Activated T-helper 1 cell treated with anti-CD3 and anti-CD28 coated beads, Interleukin-12 subunit alpha, Interleukin-12 subunit beta, Interleukin-2, Interleukin-4 antibody, amounts not matched to agents 30 ng/mL and 10 ng/mL and 1 ng/mL, durations not matched to agents 14 hours and 24 hours and 36 hours (primary cell): Measurements from ENCODE around the gene HDAC1. TPM values are rescaled to one million over a fixed set of nuclear protein-coding genes. Genes with fewer than 3 reads are reported as not detected.
A peak's percentile ranks its signal among the peaks of the same experiment; 100 is the strongest.

Experiments used
- DNase-seq: peaks from one replicate; pipeline ENCODE4 v3.0.0; 2021; ENCODE audit warnings: low spot score
- H3K27ac Mint-ChIP-seq: one replicate; pipeline ENCODE4 v1.8.0; 2021; ENCODE audit warnings: mild to moderate bottlenecking, mixed read lengths
- H3K27me3 Mint-ChIP-seq: one replicate; pipeline ENCODE4 v1.8.0; 2022; ENCODE audit warnings: mild to moderate bottlenecking, moderate library complexity, mixed read lengths; ENCODE audit not compliant: insufficient read depth
- H3K36me3 Mint-ChIP-seq: one replicate; pipeline ENCODE4 v1.8.0; 2021; ENCODE audit warnings: low read depth, mixed read lengths
- H3K4me1 Mint-ChIP-seq: one replicate; pipeline ENCODE4 v1.8.0; 2021; ENCODE audit warnings: low read depth, mixed read lengths
- H3K4me3 Mint-ChIP-seq: one replicate; pipeline ENCODE4 v1.8.0; 2021; ENCODE audit warnings: mild to moderate bottlenecking, moderate library complexity, mixed read lengths
- H3K9me3 Mint-ChIP-seq: one replicate; pipeline ENCODE4 v1.8.0; 2021; ENCODE audit warnings: mixed read lengths
- intact Hi-C: fragments of 100-400 bp; cut with micrococcal nuclease; formaldehyde crosslinking; loops from one replicate; pipeline ENCODE4 v1.15.1; 2024
- total RNA-seq: library from RNA; stranded (reverse); gene quantifications from 2 replicates; pipeline ENCODE4 v1.2.3, GENCODE V29; 2022

Gene HDAC1
- 177 and 179 TPM in 2 replicates for total RNA-seq

DNA sequence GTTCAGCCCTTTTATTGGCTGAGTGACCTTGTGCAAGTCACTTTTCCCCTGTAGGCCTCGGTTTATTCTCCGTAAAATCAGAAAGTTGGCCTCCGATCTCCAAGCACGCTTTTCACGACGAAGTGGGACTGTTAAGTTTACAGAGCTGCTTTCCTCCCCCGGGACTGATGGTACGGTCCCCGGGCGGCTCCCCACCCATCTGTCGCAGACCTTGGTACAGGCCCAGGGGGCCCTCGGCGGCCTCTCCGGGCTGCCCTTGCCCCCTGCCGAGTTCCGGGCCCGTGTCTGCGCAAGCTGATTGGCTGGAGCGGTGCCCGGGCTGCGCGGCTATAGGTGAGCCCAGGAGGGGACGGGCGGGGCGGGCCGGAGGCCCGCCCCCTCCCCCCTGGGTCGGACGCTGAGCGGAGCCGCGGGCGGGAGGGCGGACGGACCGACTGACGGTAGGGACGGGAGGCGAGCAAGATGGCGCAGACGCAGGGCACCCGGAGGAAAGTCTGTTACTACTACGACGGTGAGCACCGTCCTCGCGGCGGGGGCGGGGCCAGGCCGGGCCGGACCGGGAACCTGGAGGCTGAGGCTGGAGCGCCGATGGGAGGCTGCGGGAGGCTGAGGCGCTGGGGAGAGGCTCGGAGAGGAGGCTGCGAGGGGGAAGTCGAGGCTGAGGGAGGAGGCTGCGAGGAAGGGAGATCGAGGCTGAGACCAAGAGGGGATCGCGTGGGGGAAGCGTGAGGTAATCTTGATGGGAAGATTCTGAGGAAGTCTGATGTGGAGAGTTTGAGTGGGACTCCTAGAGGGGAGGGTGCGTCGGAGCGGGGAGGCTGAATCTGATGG, at the start of gene HDAC1:
HDAC1 (plus strand) TSS at position 376 of the 831 bp plus-strand sequence; CDS start at position 463, 87 bp downstream.
- DNase-seq = peak; percentile 96
- H3K36me3 Mint-ChIP-seq = peaks cover 22% of the 10 kb centered on the region
- H3K27ac Mint-ChIP-seq = peak within 1 kb of the TSS; percentile 94
- H3K27me3 Mint-ChIP-seq = no peaks in the 10 kb centered on the region
- intact Hi-C loops = loop anchor here (1.0 to 2.0 kb wide), 13 partner anchors 19 to 359 kb away; partner anchors contain the start of genes BSDC1, CCDC28B, EIF3I and IQCC
- H3K9me3 Mint-ChIP-seq = no peaks in the 10 kb centered on the region
- H3K4me1 Mint-ChIP-seq = peaks cover 37% of the 10 kb centered on the region
- peak within 1 kb of the TSS; percentile 93 for H3K4me3 Mint-ChIP-seq

DNA sequence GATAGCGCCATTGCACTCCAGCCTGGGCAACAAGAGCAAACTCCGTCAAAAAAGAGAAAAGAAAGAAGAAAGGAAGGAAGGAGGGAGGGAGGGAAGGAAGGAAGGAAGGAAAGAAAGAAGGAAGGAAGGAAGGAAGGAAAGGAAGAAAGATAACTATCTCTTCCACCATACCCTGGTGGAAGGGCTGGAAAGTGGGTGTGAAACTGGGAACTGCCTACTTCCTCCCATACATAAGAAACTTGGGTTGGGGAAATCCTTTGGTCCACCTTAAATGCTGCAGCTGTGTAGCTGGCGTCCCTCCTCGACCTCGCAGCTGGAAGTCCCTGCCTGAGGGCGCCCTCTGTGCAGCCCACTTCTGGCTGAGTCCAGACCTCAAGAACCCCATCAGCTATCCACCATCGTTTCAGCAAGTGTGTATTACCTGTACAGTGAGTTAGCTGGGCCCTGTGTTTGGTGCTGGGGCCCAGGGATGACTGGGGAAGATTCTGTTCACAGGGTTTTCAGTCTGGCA, 49.5 kb upstream of the HDAC1 start:
- Mint-ChIP-seq H3K4me1 (peaks cover 25% of the 10 kb centered on the region), H3K4me3 (no peak overlapping the region), H3K27ac (no peak overlapping the region), H3K36me3 (no peaks in the 10 kb centered on the region), H3K27me3 (no peaks in the 10 kb centered on the region), H3K9me3 (no peaks in the 10 kb centered on the region)
- intact Hi-C loops = no loop called here
- no peak for DNase-seq

- Mint-ChIP-seq H3K36me3 (peaks cover 5% of the 10 kb centered on the region), H3K27me3 (no peaks in the 10 kb centered on the region), H3K9me3 (no peaks in the 10 kb centered on the region), H3K27ac (peak within 1 kb of the TSS; percentile 95), H3K4me1 (peaks cover 40% of the 10 kb centered on the region), H3K4me3 (peak within 1 kb of the TSS; percentile 35)
- intact Hi-C loops = no loop called here
- no peak for DNase-seq
Measured at GRCh38 chr1:32246888-32247273, 45.0 kb upstream of the HDAC1 start, which contains the start of gene FAM167B. Gene FAM167B (plus strand): TSS chr1:32247222. CDS start chr1:32247422, 200 bp downstream.

DNA sequence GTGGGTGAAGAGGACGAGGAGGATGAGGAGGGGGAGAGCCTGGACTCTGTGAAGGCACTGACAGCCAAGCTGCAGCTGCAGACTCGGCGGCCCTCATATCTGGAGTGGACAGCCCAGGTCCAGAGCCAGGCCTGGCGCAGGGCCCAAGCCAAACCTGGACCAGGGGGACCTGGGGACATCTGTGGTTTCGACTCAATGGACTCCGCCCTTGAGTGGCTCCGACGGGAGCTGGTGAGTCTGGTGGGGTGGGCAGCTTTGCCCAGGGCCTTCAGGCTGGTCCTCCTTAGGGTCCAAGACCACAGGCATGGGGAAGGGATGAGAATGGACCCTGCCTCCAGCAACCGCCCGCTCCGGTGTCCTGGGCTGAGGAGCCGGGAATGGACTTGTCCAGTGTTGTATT, 44.4 kb upstream of the HDAC1 start:
- DNase-seq = no peak
- Mint-ChIP-seq H3K4me1 (peaks cover 46% of the 10 kb centered on the region), H3K27ac (peak overlapping the region; percentile 95), H3K36me3 (peaks cover 8% of the 10 kb centered on the region), H3K9me3 (no peaks in the 10 kb centered on the region), H3K4me3 (no peak overlapping the region), H3K27me3 (no peaks in the 10 kb centered on the region)
- intact Hi-C loops = no loop called here

DNA sequence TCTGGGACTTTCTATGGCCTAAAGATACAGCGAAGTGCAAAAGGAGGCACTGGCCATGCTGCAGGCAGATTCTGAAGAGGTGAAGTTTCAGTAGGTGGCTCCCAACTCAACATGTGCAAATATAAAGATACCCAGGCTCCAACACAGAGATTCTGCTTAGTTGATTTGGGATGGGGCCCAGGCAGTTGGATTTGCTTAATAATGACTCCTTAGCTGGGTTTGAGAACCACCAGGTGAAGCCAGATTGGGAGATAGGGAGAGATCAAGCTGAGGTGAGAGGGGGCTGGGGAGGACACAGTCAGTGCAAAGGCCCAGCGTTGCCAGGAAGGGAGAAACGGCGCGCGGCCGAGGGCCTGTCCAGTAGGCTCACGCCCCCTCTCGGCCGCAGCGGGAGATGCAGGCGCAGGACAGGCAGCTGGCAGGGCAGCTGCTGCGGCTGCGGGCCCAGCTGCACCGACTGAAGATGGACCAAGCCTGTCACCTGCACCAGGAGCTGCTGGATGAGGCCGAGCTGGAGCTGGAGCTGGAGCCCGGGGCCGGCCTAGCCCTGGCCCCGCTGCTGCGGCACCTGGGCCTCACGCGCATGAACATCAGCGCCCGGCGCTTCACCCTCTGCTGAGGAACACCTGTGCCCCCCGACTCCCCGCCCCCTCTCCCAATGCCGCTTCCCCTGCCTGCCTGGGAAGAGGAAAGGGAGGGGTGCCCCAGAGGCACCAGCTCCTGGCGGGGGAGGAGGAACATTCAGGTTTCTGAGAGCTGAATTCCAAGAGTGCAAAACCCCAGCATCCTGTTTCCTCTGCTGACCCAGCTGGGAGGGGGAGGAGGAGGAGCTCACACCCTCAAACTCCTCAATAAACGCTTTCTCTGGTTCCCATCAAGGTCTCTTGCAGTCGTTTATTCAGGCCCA, 43.6 kb upstream of the HDAC1 start:
- peak; percentile 73 for DNase-seq
- H3K36me3 Mint-ChIP-seq = peaks cover 14% of the 10 kb centered on the region
- H3K9me3 Mint-ChIP-seq = no peaks in the 10 kb centered on the region
- peaks cover 51% of the 10 kb centered on the region for H3K4me1 Mint-ChIP-seq
- H3K27me3 Mint-ChIP-seq = no peaks in the 10 kb centered on the region
- intact Hi-C loops = loop anchor here (1.0 kb wide), 3 partner anchors 8 to 44 kb away; partner anchors contain the start of gene HDAC1
- H3K27ac Mint-ChIP-seq = peak overlapping the region; percentile 95
- peak overlapping the region; percentile 46 for H3K4me3 Mint-ChIP-seq

GRCh38 chr1:32249831-32250525, 41.9 kb upstream of the HDAC1 start:
- peak; percentile 78 for DNase-seq
- Mint-ChIP-seq H3K4me3 (peak overlapping the region; percentile 99), H3K36me3 (peaks cover 21% of the 10 kb centered on the region), H3K9me3 (no peaks in the 10 kb centered on the region), H3K4me1 (peaks cover 63% of the 10 kb centered on the region), H3K27me3 (no peaks in the 10 kb centered on the region), H3K27ac (peak overlapping the region; percentile 92)
- intact Hi-C loops = loop anchor here (1.0 to 10.0 kb wide), 6 partner anchors 24 to 735 kb away; partner anchors contain the start of genes EIF3I, MARCKSL1 and TMEM234

- Mint-ChIP-seq H3K36me3 (peaks cover 26% of the 10 kb centered on the region), H3K27ac (peak within 1 kb of the TSS; percentile 92), H3K4me1 (peaks cover 70% of the 10 kb centered on the region), H3K27me3 (no peaks in the 10 kb centered on the region), H3K9me3 (no peaks in the 10 kb centered on the region), H3K4me3 (peak within 1 kb of the TSS; percentile 99)
- intact Hi-C loops = loop anchor here (1.0 to 10.0 kb wide), 6 partner anchors 23 to 734 kb away; partner anchors contain the start of genes IQCC and MARCKSL1
- DNase-seq = peak; percentile 53
Measured at GRCh38 chr1:32250893-32251716, 40.8 kb upstream of the HDAC1 start, which contains the start of gene LCK. Gene LCK (plus strand): TSS chr1:32251265. CDS start chr1:32274330, 23,065 bp downstream.

- Mint-ChIP-seq H3K27me3 (no peaks in the 10 kb centered on the region), H3K4me3 (peak overlapping the region; percentile 83), H3K4me1 (peaks cover 63% of the 10 kb centered on the region), H3K36me3 (peaks cover 37% of the 10 kb centered on the region), H3K9me3 (no peaks in the 10 kb centered on the region), H3K27ac (peak overlapping the region; percentile 88)
- peak; percentile 29 for DNase-seq
- intact Hi-C loops = loop anchor here (1.0 to 10.0 kb wide), 2 partner anchors 8 to 729 kb away; no protein-coding TSS in a partner anchor
Measured at GRCh38 chr1:32255072-32256071, 36.5 kb upstream of the HDAC1 start.

GRCh38 chr1:32256473-32257226, 35.2 kb upstream of the HDAC1 start:
- intact Hi-C loops = loop anchor here (10.0 kb wide), 1 partner anchor 728 kb away; no protein-coding TSS in a partner anchor
- no peaks in the 10 kb centered on the region for H3K27me3 Mint-ChIP-seq
- no peak for DNase-seq
- no peaks in the 10 kb centered on the region for H3K9me3 Mint-ChIP-seq
- H3K4me1 Mint-ChIP-seq = peaks cover 57% of the 10 kb centered on the region
- peaks cover 39% of the 10 kb centered on the region for H3K36me3 Mint-ChIP-seq
- H3K27ac Mint-ChIP-seq = peak overlapping the region; percentile 96
- peak overlapping the region; percentile 77 for H3K4me3 Mint-ChIP-seq

- Mint-ChIP-seq H3K36me3 (peaks cover 36% of the 10 kb centered on the region), H3K4me1 (peaks cover 52% of the 10 kb centered on the region), H3K4me3 (peak overlapping the region; percentile 77), H3K27ac (peak overlapping the region; percentile 96), H3K27me3 (no peaks in the 10 kb centered on the region), H3K9me3 (no peaks in the 10 kb centered on the region)
- DNase-seq = no peak
- intact Hi-C loops = loop anchor here (10.0 kb wide), 1 partner anchor 728 kb away; no protein-coding TSS in a partner anchor
Measured at GRCh38 chr1:32257227-32257508, 34.7 kb upstream of the HDAC1 start.
